DND-41 (cell line): Measurements from ENCODE around the gene GRIK3.

Source experiments
- CTCF ChIP-seq: IDR thresholded peaks from 2 replicates; pipeline ENCODE4 v1.5.1; 2012; ENCODE audit warnings: borderline replicate concordance, low read length, moderate library complexity, mild to moderate bottlenecking; ENCODE audit not compliant: poor library complexity, severe bottlenecking; ENCODE audit errors: extremely low read depth
- EZH2 ChIP-seq: IDR thresholded peaks from 3 replicates; pipeline ENCODE4 v1.6.1; 2012; ENCODE audit warnings: borderline replicate concordance, low read depth, mild to moderate bottlenecking, moderate library complexity, low read length, inconsistent platforms; ENCODE audit not compliant: severe bottlenecking

- TF ChIP-seq CTCF (no peak), EZH2 (no peak)
These were observed 169.3 kb downstream of the GRIK3 start for GRCh38 chr1:36864823-36865601.
